Measurements from ENCODE around the gene MUC5B.
"Not testable (repeated sequence)": the region's sequence is repeated elsewhere in the genome, so short reads cannot be mapped to it uniquely, and the experiment has no call there.

The MUC5B gene

DNA sequence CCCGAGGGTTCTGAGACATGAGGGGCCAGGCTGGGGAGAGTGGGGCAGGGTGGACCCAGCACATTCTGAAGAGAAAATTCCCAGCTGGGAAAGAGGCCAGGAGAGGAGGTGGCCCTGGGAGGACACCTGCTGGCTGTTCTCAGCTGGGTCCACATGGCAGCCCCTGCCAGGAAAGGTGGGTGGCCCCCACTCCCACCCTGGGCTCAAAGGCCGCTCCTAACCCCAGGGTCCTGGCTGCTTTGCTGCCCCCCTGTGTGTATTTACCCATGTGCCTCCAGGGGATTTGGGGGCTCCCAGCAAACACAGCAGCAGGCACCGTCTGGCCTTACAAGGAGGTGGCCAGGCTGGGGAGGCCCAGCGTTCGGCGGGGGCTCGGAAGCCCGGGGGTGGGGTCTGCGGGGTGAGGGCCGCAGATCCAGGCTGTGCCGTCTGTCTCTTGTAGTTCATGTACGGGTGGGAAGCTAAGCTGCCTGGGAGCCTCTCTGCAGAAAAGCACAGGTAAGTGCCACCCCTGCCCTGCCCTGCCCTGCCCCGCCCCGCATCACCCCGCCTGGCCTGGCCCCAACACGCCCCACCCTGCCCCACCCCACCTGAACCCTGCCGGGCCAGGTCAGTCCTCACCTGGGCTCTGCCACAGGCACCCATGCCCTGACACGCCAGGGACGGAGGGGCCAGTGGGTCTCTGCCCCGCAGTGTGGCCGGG lies 10.6 kb downstream of the MUC5B start:
- no peak for DNase-seq (ENCODE audit: low read depth)

DNA sequence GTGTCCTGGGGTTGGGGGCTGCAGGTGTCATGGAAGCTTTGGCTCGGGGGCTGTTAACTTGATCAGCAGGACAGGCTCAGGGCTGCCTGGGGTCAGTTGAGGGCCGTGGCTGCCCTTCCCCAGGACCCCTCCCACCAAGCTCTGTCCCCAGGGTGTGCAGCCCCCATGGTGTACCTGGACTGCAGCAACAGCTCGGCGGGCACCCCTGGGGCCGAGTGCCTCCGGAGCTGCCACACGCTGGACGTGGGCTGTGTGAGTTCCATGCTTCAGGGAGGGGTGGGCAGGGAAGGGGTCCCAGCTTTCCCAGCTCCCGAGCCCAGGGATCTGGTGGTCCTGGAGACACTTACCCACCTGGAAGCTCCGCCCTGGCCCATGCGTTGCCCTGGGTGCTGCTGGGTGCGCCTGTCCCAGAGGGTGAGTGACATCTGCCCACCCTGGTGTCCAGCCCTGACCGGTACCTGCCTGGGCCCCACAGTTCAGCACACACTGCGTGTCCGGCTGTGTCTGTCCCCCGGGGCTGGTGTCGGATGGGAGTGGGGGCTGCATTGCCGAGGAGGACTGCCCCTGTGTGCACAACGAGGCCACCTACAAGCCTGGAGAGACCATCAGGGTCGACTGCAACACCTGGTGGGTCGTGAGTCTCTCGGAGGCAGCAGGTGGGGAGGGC lies 11.3 kb downstream of the MUC5B start:
- no peak for DNase-seq (ENCODE audit: low read depth)

DNA sequence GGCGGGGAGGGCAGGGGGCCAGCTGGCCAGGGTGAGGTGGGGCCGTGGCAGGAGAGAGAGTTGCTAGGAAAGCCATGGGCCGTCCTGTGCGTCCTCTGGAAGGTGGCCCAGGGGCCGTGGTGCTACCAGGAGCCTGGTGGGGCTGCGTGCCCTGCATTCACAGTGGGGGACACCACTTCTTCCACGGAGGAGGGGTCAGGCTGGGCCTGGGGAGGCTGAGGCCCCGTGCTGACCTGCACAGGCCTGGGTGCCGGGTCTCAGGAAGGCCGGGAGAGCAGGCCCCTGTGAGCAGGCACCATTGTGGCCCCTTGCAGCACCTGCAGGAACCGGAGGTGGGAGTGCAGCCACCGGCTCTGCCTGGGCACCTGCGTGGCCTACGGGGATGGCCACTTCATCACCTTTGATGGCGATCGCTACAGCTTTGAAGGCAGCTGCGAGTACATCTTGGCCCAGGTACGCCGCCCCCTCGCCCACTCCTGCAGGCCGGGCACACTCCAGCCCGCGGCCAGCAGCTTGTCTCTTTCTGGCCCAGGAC lies 12.0 kb downstream of the MUC5B start:
- no peak for DNase-seq (ENCODE audit: low read depth)

DNA sequence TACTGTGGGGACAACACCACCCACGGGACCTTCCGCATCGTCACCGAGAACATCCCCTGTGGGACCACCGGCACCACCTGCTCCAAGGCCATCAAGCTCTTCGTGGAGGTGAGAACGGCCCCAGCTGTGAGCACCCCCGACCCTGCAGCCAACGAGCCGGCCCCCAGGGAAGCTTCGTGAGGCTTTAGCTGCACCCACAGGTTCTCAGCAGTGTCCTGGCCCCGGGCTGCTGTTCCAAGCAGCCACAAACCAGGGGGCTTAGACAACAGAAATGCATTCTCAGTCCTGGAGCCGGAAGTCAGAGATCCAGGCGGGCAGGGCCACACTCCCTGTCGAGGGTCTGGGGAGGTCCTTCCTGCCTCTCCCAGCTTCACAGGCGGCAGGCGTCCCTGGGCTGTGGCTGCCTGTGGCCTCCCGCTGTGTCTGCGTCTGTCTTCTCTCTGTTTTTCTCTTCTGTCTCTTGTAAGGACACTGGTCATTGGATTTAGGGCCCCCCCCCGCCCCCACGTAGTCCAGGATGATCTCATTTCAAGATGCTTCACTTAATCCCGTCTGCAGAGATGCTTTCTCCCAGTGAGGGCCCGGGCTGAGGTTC lies 12.5 kb downstream of the MUC5B start:
- DNase-seq (ENCODE audit: low read depth) = no peak

DNA sequence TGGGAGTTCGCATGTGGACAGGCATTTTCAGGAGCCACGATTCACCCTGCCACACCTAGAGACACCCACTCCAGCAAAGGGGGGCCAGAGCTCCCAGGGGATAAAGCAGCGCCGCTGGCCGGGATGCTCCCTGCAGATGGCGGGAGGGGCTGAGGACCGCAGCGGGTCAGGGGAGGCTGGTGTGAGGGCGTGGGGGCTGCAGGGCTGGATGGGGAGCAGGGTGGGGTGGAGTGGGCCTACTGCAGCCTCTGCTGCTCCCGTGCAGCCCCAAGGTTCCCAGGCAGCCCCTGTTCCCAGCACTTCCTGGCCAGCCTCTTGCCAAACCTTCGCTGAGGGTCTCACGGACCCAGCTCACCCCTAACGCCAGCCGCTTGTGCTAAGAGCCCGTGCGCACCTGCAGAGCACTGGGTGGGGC lies 13.0 kb downstream of the MUC5B start:
- no peak for DNase-seq (ENCODE audit: low read depth)

DNA sequence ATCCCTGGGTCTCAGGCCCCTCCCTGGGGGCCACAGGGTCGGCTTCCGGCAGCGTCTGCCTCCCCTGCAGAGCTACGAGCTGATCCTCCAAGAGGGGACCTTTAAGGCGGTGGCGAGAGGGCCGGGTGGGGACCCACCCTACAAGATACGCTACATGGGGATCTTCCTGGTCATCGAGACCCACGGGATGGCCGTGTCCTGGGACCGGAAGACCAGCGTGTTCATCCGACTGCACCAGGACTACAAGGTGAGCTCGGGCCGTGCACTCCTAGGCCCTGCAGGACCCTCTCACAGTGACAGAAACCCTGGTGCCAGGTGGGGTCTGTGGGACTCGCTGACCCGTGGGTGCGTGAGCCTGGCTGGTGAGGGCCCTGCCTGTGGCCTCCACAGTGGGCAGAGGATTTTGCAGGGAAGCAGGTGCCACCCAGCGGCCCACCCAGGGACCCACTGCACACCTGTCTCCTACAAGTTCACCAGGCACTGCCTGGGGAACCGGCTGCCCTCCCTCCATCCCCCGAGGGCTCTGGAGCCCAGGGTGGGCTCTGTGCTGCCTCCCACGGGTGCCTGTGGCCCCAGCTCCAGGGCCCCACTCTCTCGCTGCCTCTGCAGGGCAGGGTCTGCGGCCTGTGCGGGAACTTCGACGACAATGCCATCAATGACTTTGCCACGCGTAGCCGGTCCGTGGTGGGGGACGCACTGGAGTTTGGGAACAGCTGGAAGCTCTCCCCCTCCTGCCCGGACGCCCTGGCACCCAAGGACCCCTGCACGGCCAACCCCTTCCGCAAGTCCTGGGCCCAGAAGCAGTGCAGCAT lies 13.7 kb downstream of the MUC5B start:
- no peak for DNase-seq (ENCODE audit: low read depth)

DNA sequence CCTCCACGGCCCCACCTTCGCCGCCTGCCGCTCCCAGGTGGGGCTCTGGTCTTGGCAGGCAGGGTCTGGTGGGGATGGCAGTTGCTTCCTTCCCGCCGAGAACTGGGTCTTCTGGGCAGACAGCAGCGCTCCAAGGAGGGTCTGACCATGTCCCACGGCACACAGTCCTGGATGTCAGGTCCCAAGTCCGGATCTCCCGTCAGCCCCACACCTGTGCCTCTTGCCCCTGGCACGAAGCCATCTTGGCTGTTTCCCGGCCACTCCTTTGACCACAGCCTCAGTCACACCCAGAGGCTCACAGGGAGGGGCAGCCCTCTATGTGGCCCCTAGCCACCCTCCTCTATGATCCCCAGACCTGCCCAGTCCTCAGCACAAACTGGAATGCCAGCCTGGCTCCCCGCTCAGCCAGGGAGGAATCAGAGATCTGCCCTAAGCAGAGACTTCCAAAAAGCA lies 14.3 kb downstream of the MUC5B start:
- no peak for DNase-seq (ENCODE audit: low read depth)

DNA sequence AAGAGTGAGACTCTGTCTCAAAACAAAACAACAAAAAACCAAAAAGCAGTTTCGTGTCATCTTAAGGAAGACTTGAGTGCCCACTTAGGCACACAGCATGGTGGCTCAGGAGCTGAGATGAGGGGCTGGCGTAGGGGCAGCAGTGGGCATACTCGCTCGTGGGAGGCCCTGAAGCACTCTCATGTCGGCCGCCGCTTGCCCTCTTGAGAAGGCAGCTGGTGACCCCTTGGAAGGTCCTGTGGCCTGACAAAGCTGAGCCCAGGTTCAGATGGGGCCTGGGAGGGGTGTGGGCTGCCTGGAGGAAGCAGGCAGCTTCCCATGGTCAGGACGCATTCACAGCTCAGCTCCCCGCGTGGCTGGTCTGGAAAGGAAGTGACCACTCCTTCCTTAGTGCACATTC lies 15.0 kb downstream of the MUC5B start:
- DNase-seq (ENCODE audit: low read depth) = no peak

DNA sequence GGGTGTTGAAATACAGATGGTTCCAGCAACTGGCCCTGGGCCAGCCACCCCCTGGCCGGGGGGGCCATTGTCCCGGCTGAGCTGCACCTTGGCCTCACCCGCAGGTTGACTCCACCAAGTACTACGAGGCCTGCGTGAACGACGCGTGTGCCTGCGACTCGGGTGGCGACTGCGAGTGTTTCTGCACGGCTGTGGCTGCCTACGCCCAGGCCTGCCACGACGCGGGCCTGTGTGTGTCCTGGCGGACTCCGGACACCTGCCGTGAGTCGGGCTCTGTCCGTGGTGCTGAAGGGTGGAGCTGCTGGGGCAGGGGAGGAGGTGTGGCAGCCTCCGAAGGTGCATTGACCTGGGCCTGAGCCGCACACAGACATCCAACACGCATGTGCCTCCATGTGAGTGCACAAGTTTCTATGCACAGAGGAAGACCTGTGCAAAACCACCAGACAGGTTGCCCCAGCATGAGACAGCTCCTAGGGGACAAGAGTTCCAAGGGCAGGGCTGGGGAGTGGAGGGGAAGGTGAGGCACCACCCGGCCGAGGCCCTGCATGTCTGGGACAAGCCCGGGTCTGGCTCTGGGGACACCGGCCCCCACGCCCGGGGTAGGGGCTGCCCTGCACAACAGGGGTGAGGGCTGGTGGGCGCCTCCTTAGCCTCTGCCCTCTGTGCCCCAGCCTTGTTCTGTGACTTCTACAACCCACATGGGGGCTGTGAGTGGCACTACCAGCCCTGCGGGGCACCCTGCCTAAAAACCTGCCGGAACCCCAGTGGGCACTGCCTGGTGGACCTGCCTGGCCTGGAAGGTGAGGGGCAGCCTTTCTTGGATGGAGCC lies 16.1 kb downstream of the MUC5B start:
- DNase-seq (ENCODE audit: low read depth) = no peak

DNA sequence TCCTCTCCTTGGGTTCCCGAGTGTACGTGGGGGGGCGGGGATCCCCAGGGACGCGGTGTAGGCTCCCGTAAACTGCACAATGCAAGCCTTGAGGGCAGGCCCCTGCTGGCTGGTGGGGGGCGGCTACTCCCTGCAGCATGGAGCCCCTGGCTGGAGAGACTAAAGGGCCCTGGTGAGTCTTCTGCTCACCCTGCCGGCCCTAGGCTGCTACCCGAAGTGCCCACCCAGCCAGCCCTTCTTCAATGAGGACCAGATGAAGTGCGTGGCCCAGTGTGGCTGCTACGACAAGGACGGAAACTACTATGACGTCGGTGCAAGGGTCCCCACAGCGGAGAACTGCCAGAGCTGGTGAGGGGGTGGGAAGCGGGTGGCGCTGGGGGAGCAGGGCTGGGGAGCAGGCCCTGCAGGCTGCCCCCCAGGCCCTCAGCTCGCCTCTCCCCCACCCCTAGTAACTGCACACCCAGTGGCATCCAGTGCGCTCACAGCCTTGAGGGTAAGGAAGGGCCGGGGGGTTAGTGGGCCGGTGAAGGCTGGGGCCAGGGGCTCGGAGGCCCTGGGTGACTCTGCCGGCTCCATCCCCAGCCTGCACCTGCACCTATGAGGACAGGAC lies 16.8 kb downstream of the MUC5B start:
- DNase-seq (ENCODE audit: low read depth) = no peak

DNA sequence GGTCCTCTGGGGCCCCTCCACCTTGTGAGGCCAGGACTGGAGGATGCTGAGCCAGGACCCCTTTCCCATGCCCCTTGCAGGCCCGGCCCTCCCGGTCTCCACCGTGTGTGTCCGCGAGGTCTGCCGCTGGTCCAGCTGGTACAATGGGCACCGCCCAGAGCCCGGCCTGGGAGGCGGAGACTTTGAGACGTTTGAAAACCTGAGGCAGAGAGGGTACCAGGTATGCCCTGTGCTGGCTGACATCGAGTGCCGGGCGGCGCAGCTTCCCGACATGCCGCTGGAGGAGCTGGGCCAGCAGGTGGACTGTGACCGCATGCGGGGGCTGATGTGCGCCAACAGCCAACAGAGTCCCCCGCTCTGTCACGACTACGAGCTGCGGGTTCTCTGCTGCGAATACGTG lies 17.9 kb downstream of the MUC5B start:
- DNase-seq (ENCODE audit: low read depth) = no peak

DNA sequence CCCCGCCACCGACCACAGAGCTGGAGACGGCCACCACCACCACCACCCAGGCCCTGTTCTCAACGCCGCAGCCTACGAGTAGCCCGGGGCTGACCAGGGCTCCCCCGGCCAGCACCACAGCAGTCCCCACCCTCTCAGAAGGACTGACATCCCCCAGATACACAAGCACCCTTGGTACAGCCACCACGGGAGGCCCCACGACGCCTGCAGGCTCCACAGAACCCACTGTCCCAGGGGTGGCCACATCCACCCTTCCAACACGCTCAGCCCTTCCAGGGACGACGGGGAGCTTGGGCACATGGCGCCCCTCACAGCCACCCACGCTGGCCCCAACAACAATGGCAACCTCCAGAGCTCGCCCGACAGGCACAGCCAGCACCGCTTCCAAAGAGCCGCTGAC lies 18.8 kb downstream of the MUC5B start:
- no peak for DNase-seq (ENCODE audit: low read depth)

DNA sequence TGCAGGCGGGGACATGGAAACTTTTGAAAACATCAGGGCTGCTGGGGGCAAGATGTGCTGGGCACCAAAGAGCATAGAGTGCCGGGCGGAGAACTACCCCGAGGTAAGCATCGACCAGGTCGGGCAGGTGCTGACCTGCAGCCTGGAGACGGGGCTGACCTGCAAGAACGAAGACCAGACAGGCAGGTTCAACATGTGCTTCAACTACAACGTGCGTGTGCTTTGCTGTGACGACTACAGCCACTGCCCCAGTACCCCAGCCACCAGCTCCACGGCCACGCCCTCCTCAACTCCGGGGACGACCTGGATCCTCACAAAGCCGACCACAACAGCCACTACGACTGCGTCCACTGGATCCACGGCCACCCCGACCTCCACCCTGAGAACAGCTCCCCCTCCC lies 19.4 kb downstream of the MUC5B start:
- DNase-seq (ENCODE audit: low read depth) = no peak

DNA sequence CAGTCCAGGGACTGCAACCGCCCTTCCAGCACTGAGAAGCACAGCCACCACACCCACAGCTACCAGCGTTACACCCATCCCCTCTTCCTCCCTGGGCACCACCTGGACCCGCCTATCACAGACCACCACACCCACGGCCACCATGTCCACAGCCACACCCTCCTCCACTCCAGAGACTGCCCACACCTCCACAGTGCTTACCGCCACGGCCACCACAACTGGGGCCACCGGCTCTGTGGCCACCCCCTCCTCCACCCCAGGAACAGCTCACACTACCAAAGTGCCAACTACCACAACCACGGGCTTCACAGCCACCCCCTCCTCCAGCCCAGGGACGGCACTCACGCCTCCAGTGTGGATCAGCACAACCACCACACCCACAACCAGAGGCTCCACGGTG lies 19.9 kb downstream of the MUC5B start:
- DNase-seq (ENCODE audit: low read depth) = not testable (repeated sequence)

DNA sequence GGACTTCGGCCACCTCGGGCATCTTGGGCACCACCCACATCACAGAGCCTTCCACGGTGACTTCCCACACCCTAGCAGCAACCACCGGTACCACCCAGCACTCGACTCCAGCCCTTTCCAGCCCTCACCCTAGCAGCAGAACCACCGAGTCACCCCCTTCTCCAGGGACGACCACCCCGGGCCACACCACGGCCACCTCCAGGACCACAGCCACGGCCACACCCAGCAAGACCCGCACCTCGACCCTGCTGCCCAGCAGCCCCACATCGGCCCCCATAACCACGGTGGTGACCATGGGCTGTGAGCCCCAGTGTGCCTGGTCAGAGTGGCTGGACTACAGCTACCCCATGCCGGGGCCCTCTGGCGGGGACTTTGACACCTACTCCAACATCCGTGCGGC lies 20.7 kb downstream of the MUC5B start:
- not testable (repeated sequence) for DNase-seq (ENCODE audit: low read depth)

DNA sequence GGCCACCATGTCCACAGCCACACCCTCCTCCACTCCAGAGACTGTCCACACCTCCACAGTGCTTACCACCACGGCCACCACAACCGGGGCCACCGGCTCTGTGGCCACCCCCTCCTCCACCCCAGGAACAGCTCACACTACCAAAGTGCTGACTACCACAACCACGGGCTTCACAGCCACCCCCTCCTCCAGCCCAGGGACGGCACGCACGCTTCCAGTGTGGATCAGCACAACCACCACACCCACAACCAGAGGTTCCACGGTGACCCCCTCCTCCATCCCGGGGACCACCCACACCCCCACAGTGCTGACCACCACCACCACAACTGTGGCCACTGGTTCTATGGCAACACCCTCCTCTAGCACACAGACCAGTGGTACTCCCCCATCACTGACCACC lies 21.7 kb downstream of the MUC5B start:
- DNase-seq (ENCODE audit: low read depth) = not testable (repeated sequence)

DNA sequence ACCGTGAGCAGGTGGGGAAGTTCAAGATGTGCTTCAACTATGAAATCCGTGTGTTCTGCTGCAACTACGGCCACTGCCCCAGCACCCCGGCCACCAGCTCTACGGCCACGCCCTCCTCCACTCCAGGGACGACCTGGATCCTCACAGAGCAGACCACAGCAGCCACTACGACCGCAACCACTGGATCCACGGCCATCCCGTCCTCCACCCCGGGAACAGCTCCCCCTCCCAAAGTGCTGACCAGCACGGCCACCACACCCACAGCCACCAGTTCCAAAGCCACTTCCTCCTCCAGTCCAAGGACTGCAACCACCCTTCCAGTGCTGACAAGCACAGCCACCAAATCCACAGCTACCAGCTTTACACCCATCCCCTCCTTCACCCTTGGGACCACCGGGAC lies 22.9 kb downstream of the MUC5B start:
- not testable (repeated sequence) for DNase-seq (ENCODE audit: low read depth)

DNA sequence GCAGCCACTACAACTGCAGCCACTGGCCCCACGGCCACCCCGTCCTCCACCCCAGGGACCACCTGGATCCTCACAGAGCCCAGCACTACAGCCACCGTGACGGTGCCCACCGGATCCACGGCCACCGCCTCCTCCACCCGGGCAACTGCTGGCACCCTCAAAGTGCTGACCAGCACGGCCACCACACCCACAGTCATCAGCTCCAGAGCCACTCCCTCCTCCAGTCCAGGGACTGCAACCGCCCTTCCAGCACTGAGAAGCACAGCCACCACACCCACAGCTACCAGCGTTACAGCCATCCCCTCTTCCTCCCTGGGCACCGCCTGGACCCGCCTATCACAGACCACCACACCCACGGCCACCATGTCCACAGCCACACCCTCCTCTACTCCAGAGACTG lies 23.4 kb downstream of the MUC5B start:
- not testable (repeated sequence) for DNase-seq (ENCODE audit: low read depth)

DNA sequence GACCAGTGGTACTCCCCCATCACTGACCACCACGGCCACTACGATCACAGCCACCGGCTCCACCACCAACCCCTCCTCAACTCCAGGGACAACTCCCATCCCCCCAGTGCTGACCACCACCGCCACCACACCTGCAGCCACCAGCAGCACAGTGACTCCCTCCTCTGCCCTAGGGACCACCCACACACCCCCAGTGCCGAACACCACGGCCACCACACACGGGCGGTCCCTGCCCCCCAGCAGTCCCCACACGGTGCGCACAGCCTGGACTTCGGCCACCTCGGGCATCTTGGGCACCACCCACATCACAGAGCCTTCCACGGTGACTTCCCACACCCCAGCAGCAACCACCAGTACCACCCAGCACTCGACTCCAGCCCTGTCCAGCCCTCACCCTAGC lies 24.2 kb downstream of the MUC5B start:
- not testable (repeated sequence) for DNase-seq (ENCODE audit: low read depth)

DNA sequence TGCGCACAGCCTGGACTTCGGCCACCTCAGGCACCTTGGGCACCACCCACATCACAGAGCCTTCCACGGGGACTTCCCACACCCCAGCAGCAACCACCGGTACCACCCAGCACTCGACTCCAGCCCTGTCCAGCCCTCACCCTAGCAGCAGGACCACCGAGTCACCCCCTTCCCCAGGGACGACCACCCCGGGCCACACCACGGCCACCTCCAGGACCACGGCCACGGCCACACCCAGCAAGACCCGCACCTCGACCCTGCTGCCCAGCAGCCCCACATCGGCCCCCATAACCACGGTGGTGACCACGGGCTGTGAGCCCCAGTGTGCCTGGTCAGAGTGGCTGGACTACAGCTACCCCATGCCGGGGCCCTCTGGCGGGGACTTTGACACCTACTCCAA lies 26.1 kb downstream of the MUC5B start:
- DNase-seq (ENCODE audit: low read depth) = not testable (repeated sequence)

DNA sequence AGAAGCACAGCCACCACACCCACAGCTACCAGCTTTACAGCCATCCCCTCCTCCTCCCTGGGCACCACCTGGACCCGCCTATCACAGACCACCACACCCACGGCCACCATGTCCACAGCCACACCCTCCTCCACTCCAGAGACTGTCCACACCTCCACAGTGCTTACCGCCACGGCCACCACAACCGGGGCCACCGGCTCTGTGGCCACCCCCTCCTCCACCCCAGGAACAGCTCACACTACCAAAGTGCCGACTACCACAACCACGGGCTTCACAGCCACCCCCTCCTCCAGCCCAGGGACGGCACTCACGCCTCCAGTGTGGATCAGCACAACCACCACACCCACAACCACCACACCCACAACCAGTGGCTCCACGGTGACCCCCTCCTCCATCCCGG lies 27.5 kb downstream of the MUC5B start:
- DNase-seq (ENCODE audit: low read depth) = not testable (repeated sequence)
